B cell (primary cell): ENCODE results near the gene PPCDC. TPM values are rescaled to one million over a fixed set of nuclear protein-coding genes. Genes with fewer than 3 reads are reported as not detected.

Experiments used
- ATAC-seq: fragments of 200-7000 bp; cut with Tn5 transposase; one replicate; pipeline ENCODE4 v1.10.0; 2021; ENCODE audit warnings: low read depth, mild to moderate bottlenecking, moderate number of reproducible peaks, moderate library complexity
- CTCF ChIA-PET: fragments of 350-600 bp; sonication (Branson Sonifier 250); formaldehyde crosslinking; loops from one replicate; lab custom pipeline; 2021; ENCODE audit warnings: antibody characterized with exemption, inconsistent platforms; lab: Charles Lee
- POLR2A ChIA-PET: fragments of 350-600 bp; sonication (Branson Sonifier 250); formaldehyde crosslinking; loops from one replicate; lab custom pipeline; 2021; ENCODE audit warnings: antibody characterized with exemption; lab: Charles Lee
- DNase-seq: peaks from one replicate; pipeline ENCODE4 v3.0.0; 2013
- H2AFZ ChIP-seq: 2 replicates; pipeline ENCODE4 v1.6.1; 2012; ENCODE audit warnings: mild to moderate bottlenecking, low read depth, low read length; ENCODE audit not compliant: insufficient read depth, poor library complexity, severe bottlenecking
- H3K27ac ChIP-seq, 2 donors: 1 replicate in 1 of 2; 2 replicates in 1 of 2; pipeline ENCODE4 v1.5.1; 2012 to 2013; ENCODE audit warnings: low read length in 2 of 2, mild to moderate bottlenecking in 2 of 2, moderate library complexity in 1 of 2
- H3K27me3 ChIP-seq, 4 experiments: fragments of 200-600 bp in 1 of 4; sonication (generic) in 1 of 4; replicated peaks in 1 of 4; 1 replicate in 2 of 4; 2 replicates in 2 of 4; pipeline versions ENCODE4 v1.6.1 to v1.7.0; 2013 to 2016; ENCODE audit warnings: low read length in 3 of 4, mild to moderate bottlenecking in 2 of 4, mixed read lengths in 1 of 4, moderate library complexity in 1 of 4; ENCODE audit not compliant: insufficient read depth in 4 of 4, control insufficient read depth in 3 of 4; ENCODE audit errors: control extremely low read depth in 1 of 4
- H3K36me3 ChIP-seq, 2 experiments: replicated peaks in 1 of 2; 1 replicate in 1 of 2; 2 replicates in 1 of 2; pipeline versions ENCODE4 v1.6.1 to v1.7.1; 2013; ENCODE audit warnings: low read length in 1 of 2; ENCODE audit not compliant: insufficient read depth in 2 of 2, control insufficient read depth in 1 of 2; ENCODE audit errors: control extremely low read depth in 1 of 2, extremely low read depth in 1 of 2
- H3K4me1 ChIP-seq, 2 donors: fragments of 200-600 bp in 1 of 2; sonication (generic) in 1 of 2; 1 replicate in 1 of 2; 2 replicates in 1 of 2; pipeline versions ENCODE4 v1.5.1 to v1.6.1; 2013 to 2017; ENCODE audit warnings: low read length in 2 of 2; ENCODE audit not compliant: control insufficient read depth in 2 of 2, insufficient read depth in 2 of 2
- H3K4me2 ChIP-seq: replicated peaks from 2 replicates; pipeline ENCODE3; 2012; ENCODE audit warnings: mild to moderate bottlenecking, low read depth, low read length; ENCODE audit not compliant: poor library complexity, severe bottlenecking
- H3K4me3 ChIP-seq, 5 experiments: fragments of 200-600 bp in 1 of 5; sonication (generic) in 1 of 5; 1 replicate in 3 of 5; 2 replicates in 2 of 5; pipeline versions ENCODE4 v1.5.1 to v1.7.0; 2011 to 2016; ENCODE audit warnings: low read length in 4 of 5, mild to moderate bottlenecking in 4 of 5, low read depth in 2 of 5, control low read depth in 1 of 5, moderate library complexity in 1 of 5; ENCODE audit not compliant: insufficient read depth in 1 of 5; ENCODE audit errors: control extremely low read depth in 1 of 5, extremely low read depth in 1 of 5
- H3K79me2 ChIP-seq: fragments of 200-600 bp; sonication (generic); one replicate; pipeline ENCODE4 v1.6.0; 2016; ENCODE audit warnings: low read length; ENCODE audit not compliant: control insufficient read depth, insufficient read depth
- H3K9ac ChIP-seq: fragments of 200-600 bp; sonication (generic); 2 replicates; pipeline ENCODE4 v1.6.1; 2017; ENCODE audit warnings: mild to moderate bottlenecking, low read length, moderate library complexity
- H3K9me3 ChIP-seq, 3 donors: one replicate each; pipeline versions ENCODE4 v1.6.1 to v1.7.1; 2013; ENCODE audit warnings: low read length in 2 of 3; ENCODE audit not compliant: control insufficient read depth in 2 of 3, insufficient read depth in 1 of 3; ENCODE audit errors: control extremely low read depth in 1 of 3
- H4K20me1 ChIP-seq: 2 replicates; pipeline ENCODE4 v1.6.0; 2012; ENCODE audit warnings: mild to moderate bottlenecking, low read length; ENCODE audit not compliant: insufficient read depth, control insufficient read depth, poor library complexity, severe bottlenecking
- H3K27ac Mint-ChIP-seq: one replicate; pipeline ENCODE4 v1.8.0; 2021; ENCODE audit warnings: mixed read lengths
- H3K27me3 Mint-ChIP-seq: one replicate; pipeline ENCODE4 v1.8.0; 2021; ENCODE audit warnings: mixed read lengths
- H3K4me1 Mint-ChIP-seq: one replicate; pipeline ENCODE4 v1.8.0; 2021; ENCODE audit warnings: mixed read lengths
- H3K4me3 Mint-ChIP-seq: one replicate; pipeline ENCODE4 v1.8.0; 2021; ENCODE audit warnings: mixed read lengths
- H3K9me3 Mint-ChIP-seq: one replicate; pipeline ENCODE4 v1.8.0; 2022; ENCODE audit warnings: mixed read lengths; ENCODE audit not compliant: insufficient read depth
- CTCF ChIP-seq: fragments of 200-600 bp; IDR thresholded peaks from one replicate; pipeline ENCODE4 v1.8.0; 2022; ENCODE audit warnings: antibody characterized with exemption, mild to moderate bottlenecking
- EZH2 ChIP-seq: IDR thresholded peaks from 2 replicates; pipeline ENCODE4 v1.6.1; 2012; ENCODE audit warnings: borderline replicate concordance, low read depth, mild to moderate bottlenecking, moderate library complexity, low read length; ENCODE audit not compliant: insufficient read depth, poor library complexity, severe bottlenecking
- WGBS: methylation state at CpG from one replicate; pipeline ENCODE4 v1.1.5; 2013; ENCODE audit warnings: missing lambda C conversion rate; ENCODE audit not compliant: insufficient coverage; 5-methylcytosine and 5-hydroxymethylcytosine counted together
- intact Hi-C: fragments of 100-400 bp; cut with micrococcal nuclease; formaldehyde crosslinking; loops from one replicate; pipeline ENCODE4 v1.10.0; 2022
- polyA plus RNA-seq: library from polyadenylated mRNA; depleted of rRNA; stranded (reverse); fragments of >200 nt; gene quantifications from 2 replicates; pipeline ENCODE4 v1.2.3, GENCODE V29; 2012
- total RNA-seq, 2 donors: library from RNA; stranded (reverse); fragments of 120-200 nt in 1 of 2; gene quantifications; 1 replicate in 1 of 2; 2 replicates in 1 of 2; pipeline versions ENCODE4 v1.2.3 to v1.2.4, GENCODE V29; 2013 to 2022

Gene PPCDC
- total and polyA plus RNA-seq, 2 donors (not counting 1 experiment from before 2014, with no cell fraction given): 15.1 to 19.7 TPM

- H3K27ac Mint-ChIP-seq: no peak overlapping the region
- no peaks in the 10 kb centered on the region for H3K9me3 Mint-ChIP-seq
- Histone ChIP-seq H3K9me3 (no peaks in the 10 kb centered on the region), H3K9ac (no peak overlapping the region), H3K4me3 (no peak overlapping the region), H3K79me2 (peaks cover 5% of the 10 kb centered on the region), H3K27ac (no peak overlapping the region), H3K4me2 (no peak overlapping the region), H3K27me3 (peaks cover 0 to 7% (median 0%) of the 10 kb centered on the region in 4 experiments), H2AFZ (no peak overlapping the region), H4K20me1 (peaks cover 5% of the 10 kb centered on the region), H3K36me3 (no peaks in the 10 kb centered on the region), H3K4me1 (no peaks in the 10 kb centered on the region)
- no peak for DNase-seq
- no peak for TF ChIP-seq CTCF
- no peak for TF ChIP-seq EZH2
- POLR2A ChIA-PET: interaction anchor here (0.7 kb wide), 1 partner anchor 444 kb away, joined by 5 read pairs; no protein-coding TSS in a partner anchor
- H3K4me3 Mint-ChIP-seq: no peak overlapping the region
- H3K27me3 Mint-ChIP-seq: no peaks in the 10 kb centered on the region
- CTCF ChIA-PET: interaction anchor here (1.8 kb wide), 1 partner anchor 10 kb away, joined by 5 read pairs; no protein-coding TSS in a partner anchor
- no peaks in the 10 kb centered on the region for H3K4me1 Mint-ChIP-seq
- no peak for ATAC-seq
- WGBS: no CpG with 5 or more reads among the region's 5 CpGs
- intact Hi-C loops: no loop called here
Measured at GRCh38 chr15:75052972-75053747, 29.8 kb downstream of the PPCDC start.

- H3K4me3 Mint-ChIP-seq: no peak overlapping the region
- TF ChIP-seq EZH2: no peak
- no peak for TF ChIP-seq CTCF
- ATAC-seq (no peak), DNase-seq (no peak)
- H3K9ac ChIP-seq: no peak overlapping the region
- H3K27me3 ChIP-seq: peaks cover 0 to 7% (median 0%) of the 10 kb centered on the region in 4 experiments
- H3K9me3 ChIP-seq: no peaks in the 10 kb centered on the region
- 100% methylated on average over 2 of the region's 7 CpGs for WGBS
- H3K4me2 ChIP-seq: no peak overlapping the region
- ChIA-PET POLR2A (interaction anchor here (0.7 kb wide), 1 partner anchor 445 kb away, joined by 5 read pairs; no protein-coding TSS in a partner anchor), CTCF (interaction anchor here (1.8 kb wide), 1 partner anchor 11 kb away, joined by 5 read pairs; no protein-coding TSS in a partner anchor)
- H3K4me1 Mint-ChIP-seq: no peaks in the 10 kb centered on the region
- no peaks in the 10 kb centered on the region for H4K20me1 ChIP-seq
- H3K27me3 Mint-ChIP-seq: no peaks in the 10 kb centered on the region
- H3K4me3 ChIP-seq: no peak overlapping the region
- no peaks in the 10 kb centered on the region for H3K36me3 ChIP-seq
- H3K79me2 ChIP-seq: peaks cover 2% of the 10 kb centered on the region
- no peak overlapping the region for H3K27ac ChIP-seq
- intact Hi-C loops: no loop called here
- no peaks in the 10 kb centered on the region for H3K4me1 ChIP-seq
- no peaks in the 10 kb centered on the region for H3K9me3 Mint-ChIP-seq
- no peak overlapping the region for H3K27ac Mint-ChIP-seq
- H2AFZ ChIP-seq: no peak overlapping the region
Measured at GRCh38 chr15:75053748-75054125, 30.3 kb downstream of the PPCDC start.
